DOHH2 (cell line): ENCODE results near the gene RNF222.
"Not testable (repeated sequence)": the region's sequence is repeated elsewhere in the genome, so short reads cannot be mapped to it uniquely, and the experiment has no call there.

Experiments used
- H3F3A ChIP-seq: fragments of 200-600 bp; sonication (generic), shearing (Covaris generic); 2 replicates; pipeline ENCODE4 v1.6.0; 2016; ENCODE audit warnings: antibody characterized with exemption, mild to moderate bottlenecking; ENCODE audit not compliant: control insufficient read depth, insufficient read depth
- H3K27ac ChIP-seq: fragments of 200-600 bp; sonication (generic); 2 replicates; pipeline ENCODE4 v1.5.1; 2014; ENCODE audit warnings: low read depth, mild to moderate bottlenecking, low read length, moderate library complexity
- H3K27me3 ChIP-seq: fragments of 200-600 bp; sonication (generic); 2 replicates; pipeline ENCODE4 v1.6.1; 2014; ENCODE audit warnings: mild to moderate bottlenecking, low read length, mixed read lengths; ENCODE audit not compliant: control insufficient read depth
- H3K36me3 ChIP-seq: fragments of 200-600 bp; sonication (generic); 2 replicates; pipeline ENCODE4 v1.6.1; 2014; ENCODE audit warnings: mild to moderate bottlenecking, low read length, moderate library complexity, mixed read lengths; ENCODE audit not compliant: control insufficient read depth
- H3K4me1 ChIP-seq: fragments of 200-600 bp; sonication (generic); 2 replicates; pipeline ENCODE4 v1.6.1; 2014; ENCODE audit warnings: mild to moderate bottlenecking, low read length, mixed read lengths; ENCODE audit not compliant: control insufficient read depth
- H3K4me2 ChIP-seq: fragments of 200-600 bp; sonication (generic); 2 replicates; pipeline ENCODE4 v1.6.0; 2014; ENCODE audit warnings: mild to moderate bottlenecking, low read length, moderate library complexity
- H3K4me3 ChIP-seq: fragments of 200-600 bp; sonication (generic); 2 replicates; pipeline ENCODE4 v1.5.1; 2014; ENCODE audit warnings: mild to moderate bottlenecking, low read length, mixed read lengths
- H3K79me2 ChIP-seq: fragments of 200-600 bp; sonication (generic); 2 replicates; pipeline ENCODE4 v1.6.1; 2014; ENCODE audit warnings: mild to moderate bottlenecking, low read length, mixed read lengths; ENCODE audit not compliant: control insufficient read depth
- H3K9me2 ChIP-seq: fragments of 200-600 bp; sonication (generic); replicated peaks from 2 replicates; pipeline ENCODE4 v1.6.1; 2014; ENCODE audit warnings: mild to moderate bottlenecking, low read length, mixed read lengths; ENCODE audit not compliant: control insufficient read depth
- H3K9me3 ChIP-seq: fragments of 200-600 bp; sonication (generic); 2 replicates; pipeline ENCODE4 v1.6.1; 2014; ENCODE audit warnings: antibody characterized with exemption, low read length, mixed read lengths; ENCODE audit not compliant: control insufficient read depth, insufficient read depth
- H4K20me1 ChIP-seq: fragments of 200-600 bp; sonication (generic); 2 replicates; pipeline ENCODE4 v1.6.0; 2014; ENCODE audit warnings: low read depth, mild to moderate bottlenecking, antibody characterized with exemption, low read length, moderate library complexity; ENCODE audit not compliant: control insufficient read depth, insufficient read depth
- CTCF ChIP-seq: fragments of 200-600 bp; sonication (generic); IDR thresholded peaks from one replicate; pipeline ENCODE4 v1.5.1; 2014; ENCODE audit warnings: antibody characterized with exemption, mild to moderate bottlenecking, low read depth, low read length; ENCODE audit not compliant: poor library complexity, severe bottlenecking
- EZH2phosphoT487 ChIP-seq: fragments of 200-600 bp; sonication (generic); IDR thresholded peaks from 2 replicates; pipeline ENCODE4 v1.6.1; 2017; ENCODE audit warnings: borderline replicate concordance, mild to moderate bottlenecking, antibody characterized with exemption, low read length, moderate library complexity, mixed read lengths

The RNF222 gene

GRCh38 chr17:8398980-8399379 is 1.4 kb upstream of the RNF222 start:
- H3F3A ChIP-seq: no peaks in the 10 kb centered on the region
- no peak overlapping the region for H3K4me2 ChIP-seq
- H3K4me3 ChIP-seq: no peak overlapping the region
- no peak overlapping the region for H3K27ac ChIP-seq
- H3K9me3 ChIP-seq: no peaks in the 10 kb centered on the region
- peaks cover 3% of the 10 kb centered on the region for H3K4me1 ChIP-seq
- no peaks in the 10 kb centered on the region for H3K79me2 ChIP-seq
- no peaks in the 10 kb centered on the region for H3K36me3 ChIP-seq
- H3K27me3 ChIP-seq: peaks cover 15% of the 10 kb centered on the region; the same call in 1 of the 2 replicates
- no peak for TF ChIP-seq CTCF
- TF ChIP-seq EZH2phosphoT487: no peak
- no peaks in the 10 kb centered on the region for H4K20me1 ChIP-seq
- H3K9me2 ChIP-seq: no peaks in the 10 kb centered on the region

- H3K9me3 ChIP-seq, H3K36me3 ChIP-seq, H3K9me2 ChIP-seq, H3F3A ChIP-seq, H4K20me1 ChIP-seq, H3K4me3 ChIP-seq, H3K27me3 ChIP-seq, H3K4me2 ChIP-seq, H3K79me2 ChIP-seq, H3K27ac ChIP-seq: not testable (repeated sequence)
- H3K4me1 ChIP-seq: peaks cover 13% of the 10 kb centered on the region
Observed at GRCh38 chr17:8394497-8394896, 3.1 kb downstream of the RNF222 start.

DNA sequence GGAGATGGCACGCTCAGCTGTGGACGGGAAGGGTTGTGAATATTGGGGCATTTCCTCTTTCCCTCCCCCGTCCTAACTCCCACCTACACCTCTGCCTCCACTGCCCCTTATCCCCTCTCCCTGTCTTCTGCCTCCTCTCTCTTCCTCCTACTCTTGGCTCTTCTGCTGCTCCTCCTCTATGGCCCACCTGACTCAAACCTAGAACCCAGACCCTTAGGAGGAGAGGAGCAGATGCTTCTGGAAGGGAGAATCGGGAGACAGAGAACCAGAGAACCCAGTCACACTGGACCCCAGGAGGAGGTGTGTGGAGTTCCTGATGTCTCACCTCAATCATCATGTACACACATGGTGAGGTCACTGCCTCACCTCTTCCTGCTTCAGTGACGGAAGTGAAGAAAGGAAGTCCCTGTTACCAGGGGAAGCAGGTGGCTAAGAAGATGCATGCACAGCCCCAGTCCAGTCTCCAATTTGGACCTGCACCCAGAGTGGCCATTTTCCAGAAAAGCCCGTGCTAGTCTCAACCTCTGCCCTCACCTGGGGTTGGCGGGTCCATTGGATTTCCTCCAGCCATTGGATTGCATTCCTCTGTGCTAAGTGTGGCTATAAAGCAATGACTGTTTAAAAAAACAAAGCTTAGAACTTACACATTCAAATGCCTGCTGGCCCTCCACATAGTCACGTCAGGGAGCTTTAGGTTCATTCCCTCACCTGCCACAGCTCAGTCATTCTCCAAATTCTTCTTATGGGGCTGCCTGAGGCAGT is 4.0 kb downstream of the RNF222 start:
- H3K27ac ChIP-seq: no peak overlapping the region
- peak overlapping the region; percentile 54 for H3K4me2 ChIP-seq

More for the DNA sequence above, 4.0 kb downstream of the RNF222 start:
- H3F3A ChIP-seq: no peaks in the 10 kb centered on the region
- H4K20me1 ChIP-seq: no peaks in the 10 kb centered on the region
- peaks cover 13% of the 10 kb centered on the region for H3K4me1 ChIP-seq
- peaks cover 6% of the 10 kb centered on the region; the same call in 1 of the 2 replicates for H3K27me3 ChIP-seq
- TF ChIP-seq EZH2phosphoT487: no peak
- no peak for TF ChIP-seq CTCF
- no peaks in the 10 kb centered on the region for H3K36me3 ChIP-seq
- no peaks in the 10 kb centered on the region for H3K9me3 ChIP-seq
- peak overlapping the region; percentile 38 for H3K4me3 ChIP-seq
- no peaks in the 10 kb centered on the region for H3K79me2 ChIP-seq
- no peaks in the 10 kb centered on the region for H3K9me2 ChIP-seq
